ENCODE results near the gene APOD. TPM values are rescaled to one million over a fixed set of nuclear protein-coding genes. Genes with fewer than 3 reads are reported as not detected.

APOD gene
- total RNA-seq, 1 donor from 2014 or later = not detected

DNA sequence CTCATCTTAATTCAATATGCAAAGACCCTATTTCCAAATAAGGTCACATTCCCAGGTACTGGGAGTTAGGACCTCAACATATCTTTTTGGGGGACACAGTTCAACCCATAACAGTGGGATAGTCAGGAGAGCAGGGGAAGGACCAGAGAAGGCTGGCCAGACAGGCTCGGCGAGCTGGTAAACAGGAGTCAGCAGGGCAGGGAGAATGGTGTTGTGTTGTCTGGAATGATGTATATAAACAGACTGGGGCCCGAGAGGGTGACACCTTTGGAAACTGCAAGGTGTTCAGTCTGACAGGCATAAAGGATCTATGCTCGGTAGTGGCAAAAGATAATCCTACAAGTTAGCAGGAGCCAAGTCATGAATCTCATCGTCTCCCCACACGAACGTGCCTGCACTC is 30.5 kb downstream of the APOD start:
- DNase-seq (ENCODE audit: low read depth) = no peak
- H3K4me3 ChIP-seq (ENCODE audit: low read depth, low read length) = no peak overlapping the region
- TF ChIP-seq, protein P1, sequence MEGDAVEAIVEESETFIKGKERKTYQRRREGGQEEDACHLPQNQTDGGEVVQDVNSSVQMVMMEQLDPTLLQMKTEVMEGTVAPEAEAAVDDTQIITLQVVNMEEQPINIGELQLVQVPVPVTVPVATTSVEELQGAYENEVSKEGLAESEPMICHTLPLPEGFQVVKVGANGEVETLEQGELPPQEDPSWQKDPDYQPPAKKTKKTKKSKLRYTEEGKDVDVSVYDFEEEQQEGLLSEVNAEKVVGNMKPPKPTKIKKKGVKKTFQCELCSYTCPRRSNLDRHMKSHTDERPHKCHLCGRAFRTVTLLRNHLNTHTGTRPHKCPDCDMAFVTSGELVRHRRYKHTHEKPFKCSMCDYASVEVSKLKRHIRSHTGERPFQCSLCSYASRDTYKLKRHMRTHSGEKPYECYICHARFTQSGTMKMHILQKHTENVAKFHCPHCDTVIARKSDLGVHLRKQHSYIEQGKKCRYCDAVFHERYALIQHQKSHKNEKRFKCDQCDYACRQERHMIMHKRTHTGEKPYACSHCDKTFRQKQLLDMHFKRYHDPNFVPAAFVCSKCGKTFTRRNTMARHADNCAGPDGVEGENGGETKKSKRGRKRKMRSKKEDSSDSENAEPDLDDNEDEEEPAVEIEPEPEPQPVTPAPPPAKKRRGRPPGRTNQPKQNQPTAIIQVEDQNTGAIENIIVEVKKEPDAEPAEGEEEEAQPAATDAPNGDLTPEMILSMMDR (conservative IDR thresholded peaks at IDR 0.05; ENCODE audit: low read depth, low read length) = no peak

DNA sequence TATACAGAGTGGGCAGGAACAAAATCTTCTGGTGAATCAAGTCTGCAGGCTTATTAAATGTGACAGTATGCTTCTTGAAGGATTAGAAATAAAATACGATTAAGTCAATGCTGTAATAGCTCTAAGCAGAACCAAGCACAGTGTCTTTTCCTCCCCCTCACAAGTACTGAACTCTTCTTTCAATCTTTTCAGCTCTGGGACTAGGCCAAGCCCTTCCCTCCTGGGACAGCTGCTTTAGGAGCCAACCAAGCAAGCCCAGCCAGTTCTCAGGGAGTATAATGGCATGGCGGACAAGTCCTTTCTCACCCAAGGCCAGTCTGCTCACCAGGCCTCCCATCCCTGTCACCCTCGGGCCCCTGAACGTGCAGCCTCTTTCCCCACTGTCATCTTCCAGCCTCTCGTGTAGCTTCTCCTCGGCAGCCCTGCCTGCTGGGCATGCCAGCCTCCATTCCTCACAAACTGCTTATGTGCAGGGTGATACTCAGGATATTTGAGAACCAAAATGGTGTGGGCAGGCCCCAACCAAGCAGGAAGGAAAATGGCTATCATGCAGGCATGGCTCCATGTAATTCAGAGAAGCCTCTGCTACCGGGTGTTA is 32.3 kb downstream of the APOD start:
- TF ChIP-seq, protein P1 (conservative IDR thresholded peaks at IDR 0.05; ENCODE audit: low read depth, low read length) = no peak
- no peak for DNase-seq (ENCODE audit: low read depth)
- H3K4me3 ChIP-seq (ENCODE audit: low read depth, low read length) = no peak overlapping the region

DNA sequence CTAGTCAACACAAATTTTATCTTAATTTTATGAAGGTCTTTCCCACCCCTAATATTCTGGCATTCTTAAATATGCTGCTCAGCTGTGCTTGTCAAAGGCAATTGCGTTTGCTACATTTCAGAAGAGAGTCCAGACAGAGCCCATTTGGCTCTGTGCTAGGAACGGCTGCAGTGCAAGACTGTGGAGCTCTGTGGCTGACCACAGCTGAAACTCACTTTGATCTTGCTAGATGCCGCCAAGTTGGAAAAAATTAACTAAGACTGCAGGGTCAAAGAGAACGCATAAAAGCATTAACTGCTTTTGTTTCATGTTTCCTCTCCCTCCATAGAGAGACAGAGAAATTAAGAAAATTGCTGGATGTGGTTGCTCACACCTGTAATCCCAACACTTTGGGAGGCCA is 33.0 kb downstream of the APOD start:
- TF ChIP-seq, protein P1 (conservative IDR thresholded peaks at IDR 0.05; ENCODE audit: low read depth, low read length) = no peak

DNA sequence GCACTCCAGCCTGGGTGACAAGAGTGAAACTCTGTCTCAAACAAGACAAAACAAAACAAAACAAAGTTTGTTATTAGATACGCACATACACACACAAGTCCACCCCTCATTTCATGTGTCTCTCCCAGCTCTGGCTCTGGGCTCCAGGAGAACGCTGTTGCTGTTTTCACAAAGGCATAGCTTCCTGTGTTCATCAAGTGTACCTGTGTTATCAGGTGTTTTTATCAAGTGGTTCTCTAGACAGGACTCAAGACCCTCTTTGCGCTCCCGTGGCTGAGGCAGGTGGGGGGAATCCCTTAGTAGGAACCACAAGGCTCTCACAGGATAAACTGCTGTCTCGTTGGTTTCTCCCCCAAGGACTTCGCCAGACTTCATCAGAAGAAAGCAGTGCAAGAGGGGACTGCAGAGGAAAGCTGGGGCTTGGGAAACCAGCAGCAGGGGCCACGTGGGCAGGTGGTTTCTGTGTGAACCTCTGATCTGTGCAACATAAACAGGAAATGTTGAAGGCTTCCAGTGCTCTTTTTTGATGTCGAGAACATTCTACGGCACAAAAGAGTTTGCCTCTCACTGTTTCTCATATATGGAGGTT is 33.7 kb downstream of the APOD start:
- H3K4me3 ChIP-seq (ENCODE audit: low read depth, low read length) = no peak overlapping the region
- TF ChIP-seq, protein P1 (conservative IDR thresholded peaks at IDR 0.05; ENCODE audit: low read depth, low read length) = no peak
- DNase-seq (ENCODE audit: low read depth) = no peak

More for the DNA sequence above, 33.0 kb downstream of the APOD start:
- no peak for DNase-seq (ENCODE audit: low read depth)
- H3K4me3 ChIP-seq (ENCODE audit: low read depth, low read length) = no peak overlapping the region

DNA sequence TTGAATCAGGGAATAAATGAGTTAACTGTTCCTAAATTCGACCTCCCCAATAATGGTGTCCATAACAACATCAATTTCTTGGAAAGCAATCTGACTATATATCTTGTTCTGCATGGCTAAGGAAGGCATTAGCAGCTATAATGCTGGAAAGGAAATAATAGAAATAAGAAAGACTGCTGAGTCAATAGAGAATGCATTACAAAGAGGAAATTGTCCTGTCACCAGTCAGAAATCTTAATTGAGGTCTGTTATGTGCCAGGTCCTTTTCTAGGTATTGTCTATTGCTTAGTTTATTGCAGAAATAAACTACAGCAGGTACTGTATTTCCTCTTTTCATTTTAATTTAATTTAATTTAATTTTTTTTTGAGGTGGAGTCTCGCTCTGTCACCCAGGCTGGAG is 34.8 kb downstream of the APOD start:
- TF ChIP-seq, protein P1 (conservative IDR thresholded peaks at IDR 0.05; ENCODE audit: low read depth, low read length) = no peak
- no peak overlapping the region for H3K4me3 ChIP-seq (ENCODE audit: low read depth, low read length)
- DNase-seq (ENCODE audit: low read depth) = no peak

DNA sequence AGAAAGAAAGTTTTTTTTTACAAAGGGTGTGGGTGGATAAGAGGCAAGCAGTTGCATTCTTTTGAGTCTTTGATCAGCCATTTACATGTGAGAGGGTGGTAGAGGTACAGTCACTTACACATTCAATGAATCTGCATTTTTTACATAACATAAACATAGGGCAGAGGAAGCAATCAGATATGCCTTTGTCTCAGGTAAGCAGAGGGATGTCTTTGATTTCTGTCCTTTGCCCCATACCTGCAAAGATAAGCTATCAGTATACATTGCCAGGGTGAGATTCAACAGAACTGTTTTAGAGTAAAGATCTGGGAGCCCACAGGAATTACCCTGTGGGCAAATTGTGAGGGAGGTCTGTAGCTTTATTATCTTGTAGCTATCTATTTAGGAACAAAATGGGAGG is 35.2 kb downstream of the APOD start:
- TF ChIP-seq, protein P1 (conservative IDR thresholded peaks at IDR 0.05; ENCODE audit: low read depth, low read length) = no peak
- no peak overlapping the region for H3K4me3 ChIP-seq (ENCODE audit: low read depth, low read length)
- no peak for DNase-seq (ENCODE audit: low read depth)

DNA sequence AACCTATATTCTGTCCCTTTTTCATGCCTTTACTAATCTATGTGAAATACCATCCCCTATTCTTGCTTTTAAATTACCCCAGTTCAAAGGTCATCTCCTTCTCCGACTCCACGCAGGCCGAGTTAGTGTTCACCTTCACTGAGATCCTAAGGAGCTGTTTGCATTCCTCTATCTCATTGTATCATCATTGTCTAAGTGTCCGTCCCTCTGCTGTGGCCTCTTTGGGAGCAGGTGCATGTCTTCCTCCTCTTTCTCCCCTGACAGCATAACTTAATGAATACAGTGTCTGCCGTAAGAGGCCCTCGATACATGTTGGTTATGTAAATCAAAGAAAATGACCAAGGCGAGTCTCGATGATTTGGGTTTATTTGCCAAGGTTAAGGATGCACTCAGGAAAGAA is 35.7 kb downstream of the APOD start:
- DNase-seq (ENCODE audit: low read depth) = no peak
- H3K4me3 ChIP-seq (ENCODE audit: low read depth, low read length) = no peak overlapping the region
- TF ChIP-seq, protein P1 (conservative IDR thresholded peaks at IDR 0.05; ENCODE audit: low read depth, low read length) = no peak

All from epithelial cell of proximal tubule (primary cell).